HCT116 (cell line): ENCODE measurements around the gene OGDHL. TPM values are rescaled to one million over a fixed set of nuclear protein-coding genes. Genes with fewer than 3 reads are reported as not detected.

Source experiments
- ATAC-seq: fragments of 200-7000 bp; cut with Tn5 transposase; 2 replicates; pipeline ENCODE4 v1.9.1; 2020; ENCODE audit warnings: mild to moderate bottlenecking, moderate library complexity
- BruUV-seq: library from RNA; stranded (reverse); fragments of 400-500 nt; replicated peaks from 2 replicates; lab custom pipeline; 2021; lab: Mats Ljungman, UMichigan
- CTCF ChIA-PET: fragments of 300-600 bp; sonication (Branson Sonifier 250); formaldehyde crosslinking; loops from one replicate; lab custom pipeline; 2021; ENCODE audit warnings: antibody characterized with exemption; lab: Charles Lee
- POLR2A ChIA-PET: fragments of 300-600, 350-600 bp; sonication (Branson Sonifier 250); formaldehyde crosslinking; loops from one replicate; lab custom pipeline; 2021; ENCODE audit warnings: antibody characterized with exemption; lab: Charles Lee
- RAD21 ChIA-PET, 2 experiments: fragments of 300-600 bp; sonication (Branson Sonifier 250); formaldehyde crosslinking; loops; one replicate each; lab custom pipeline; 2023; ENCODE audit warnings: low total read pairs in 2 of 2; ENCODE audit not compliant: uncharacterized antibody in 2 of 2, unreplicated experiment in 2 of 2, low non-redundant PET in 1 of 2; lab: Charles Lee
- DNase-seq: peaks from one replicate; pipeline ENCODE4 v3.0.0-alpha.2; 2010; ENCODE audit warnings: low read depth, low spot score
- H2AFZ ChIP-seq: fragments of 200-600 bp; shearing (Covaris generic), sonication (generic); 2 replicates; pipeline ENCODE4 v1.6.1; 2017; ENCODE audit warnings: low read depth, mixed run types, mixed read lengths, antibody characterized with exemption, low read length; ENCODE audit not compliant: poor library complexity, severe bottlenecking
- H3K27ac ChIP-seq: 2 replicates; pipeline ENCODE4 v1.5.1; 2012; ENCODE audit warnings: low read depth, low read length
- H3K27me3 ChIP-seq: fragments of 200-600 bp; sonication (generic); 2 replicates; pipeline ENCODE4 v1.6.1; 2016; ENCODE audit warnings: mixed run types, low read length, mixed read lengths; ENCODE audit not compliant: insufficient read depth
- H3K36me3 ChIP-seq, 2 experiments: fragments of 200-500 bp in 1 of 2; fragments of 200-600 bp in 1 of 2; sonication (Bioruptor generic) in 1 of 2; sonication (generic) in 1 of 2; 2 replicates each; pipeline versions ENCODE4 v1.5.1 to v1.6.1; 2014 to 2016; ENCODE audit warnings: low read length in 2 of 2, inconsistent platforms in 1 of 2, mixed read lengths in 1 of 2, mixed run types in 1 of 2; ENCODE audit not compliant: insufficient read depth in 2 of 2, control insufficient read depth in 1 of 2
- H3K4me1 ChIP-seq, 2 experiments: fragments of 200-600 bp in 1 of 2; sonication (generic) in 1 of 2; 2 replicates each; pipeline versions ENCODE4 v1.5.1 to v1.6.1; 2012 to 2017; ENCODE audit warnings: low read length in 2 of 2, inconsistent platforms in 1 of 2, mild to moderate bottlenecking in 1 of 2, mixed read lengths in 1 of 2, mixed run types in 1 of 2, moderate library complexity in 1 of 2; ENCODE audit not compliant: insufficient read depth in 2 of 2, control insufficient read depth in 1 of 2
- H3K4me2 ChIP-seq: fragments of 200-600 bp; sonication (generic); 2 replicates; pipeline ENCODE4 v1.6.1; 2017; ENCODE audit warnings: mixed run types, low read length, mixed read lengths
- H3K4me3 ChIP-seq, 2 experiments: fragments of 200-600 bp in 1 of 2; sonication (generic) in 1 of 2; replicated peaks in 1 of 2; 2 replicates each; pipeline ENCODE4 v1.5.1; 2011 to 2016; ENCODE audit warnings: low read length in 2 of 2, control low read depth in 1 of 2, low read depth in 1 of 2, mild to moderate bottlenecking in 1 of 2, mixed read lengths in 1 of 2, mixed run types in 1 of 2
- H3K79me2 ChIP-seq: fragments of 200-600 bp; sonication (generic); 2 replicates; pipeline ENCODE4 v1.6.1; 2017; ENCODE audit warnings: mild to moderate bottlenecking, mixed run types, low read length, moderate library complexity, mixed read lengths; ENCODE audit not compliant: insufficient read depth
- H3K9ac ChIP-seq: fragments of 200-600 bp; sonication (generic); 2 replicates; pipeline ENCODE4 v1.6.1; 2016; ENCODE audit warnings: low read length, mixed read lengths
- H3K9me2 ChIP-seq: fragments of 200-600 bp; sonication (generic), shearing (Covaris generic); 2 replicates; pipeline ENCODE4 v1.6.1; 2017; ENCODE audit warnings: mixed run types, mild to moderate bottlenecking, moderate library complexity; ENCODE audit not compliant: insufficient read depth
- H3K9me3 ChIP-seq, 2 experiments: fragments of 200-500 bp in 1 of 2; fragments of 200-600 bp in 1 of 2; sonication (Bioruptor generic) in 1 of 2; sonication (generic) in 1 of 2; 2 replicates each; pipeline ENCODE4 v1.6.1; 2014 to 2017; ENCODE audit warnings: low read length in 2 of 2, mixed read lengths in 2 of 2, inconsistent platforms in 1 of 2, low read depth in 1 of 2, mild to moderate bottlenecking in 1 of 2, mixed run types in 1 of 2, moderate library complexity in 1 of 2; ENCODE audit not compliant: control insufficient read depth in 1 of 2, insufficient read depth in 1 of 2
- H4K20me1 ChIP-seq: fragments of 200-600 bp; sonication (generic), shearing (Covaris generic); 2 replicates; pipeline ENCODE4 v1.6.1; 2017; ENCODE audit warnings: mixed run types, mild to moderate bottlenecking, moderate library complexity; ENCODE audit not compliant: insufficient read depth
- CEBPB ChIP-seq: IDR thresholded peaks from 2 replicates; pipeline ENCODE4 v1.6.1; 2012; ENCODE audit warnings: low read depth
- JUND ChIP-seq: IDR thresholded peaks from 2 replicates; pipeline ENCODE4 v1.6.1; 2012
- POLR2AphosphoS5 ChIP-seq: IDR thresholded peaks from 2 replicates; pipeline ENCODE4 v1.6.1; 2011; ENCODE audit warnings: mild to moderate bottlenecking, low read depth, low read length, moderate library complexity
- RAD21 ChIP-seq: IDR thresholded peaks from 2 replicates; pipeline ENCODE4 v1.6.1; 2012; ENCODE audit warnings: low read depth, mild to moderate bottlenecking
- SIN3A ChIP-seq: IDR thresholded peaks from 2 replicates; pipeline ENCODE4 v1.6.1; 2012; ENCODE audit warnings: low read depth
- SRF ChIP-seq: IDR thresholded peaks from 2 replicates; pipeline ENCODE4 v1.6.1; 2012; ENCODE audit warnings: low read depth
- TCF7L2 ChIP-seq: IDR thresholded peaks from 2 replicates; pipeline ENCODE4 v1.7.0; 2011; ENCODE audit warnings: borderline replicate concordance, inconsistent platforms; ENCODE audit not compliant: insufficient read depth, insufficient read length; ENCODE audit errors: extremely low read depth
- YY1 ChIP-seq: IDR thresholded peaks from 2 replicates; pipeline ENCODE4 v1.6.1; 2011; ENCODE audit warnings: low read length, low read depth, moderate library complexity, mild to moderate bottlenecking; ENCODE audit not compliant: insufficient replicate concordance; ENCODE audit errors: extremely low read depth
- intact Hi-C: fragments of 100-400 bp; cut with micrococcal nuclease; formaldehyde crosslinking; loops from 2 replicates; pipeline ENCODE4 v1.10.0; 2022
- total RNA-seq: library from RNA; stranded (reverse); gene quantifications from one replicate; pipeline ENCODE4 v1.2.1, GENCODE V29; 2021; ENCODE audit not compliant: unreplicated experiment
- TF ChIP-seq, protein P1 (sequence below), 3 experiments: fragments of 200-600 bp in 1 of 3; sonication (generic) in 1 of 3; IDR thresholded peaks in 2 of 3; conservative IDR thresholded peaks in 1 of 3; 2 replicates each; pipeline ENCODE4 v1.5.1; 2012 to 2017; ENCODE audit warnings: low read depth in 2 of 3, low read length in 2 of 3, antibody characterized with exemption in 1 of 3, borderline replicate concordance in 1 of 3, control low read depth in 1 of 3, mild to moderate bottlenecking in 1 of 3, mixed read lengths in 1 of 3, mixed run types in 1 of 3, moderate library complexity in 1 of 3; ENCODE audit not compliant: insufficient read depth in 1 of 3
- TF ChIP-seq, protein P2 (sequence below): IDR thresholded peaks from 2 replicates; pipeline ENCODE4 v1.6.1; 2011; ENCODE audit warnings: mild to moderate bottlenecking, low read length, moderate library complexity; ENCODE audit not compliant: insufficient replicate concordance; ENCODE audit errors: extremely low read depth
- TF ChIP-seq, protein P3 (sequence below): IDR thresholded peaks from 2 replicates; pipeline ENCODE4 v1.6.1; 2012
- TF ChIP-seq, protein P4 (sequence below): IDR thresholded peaks from 2 replicates; pipeline ENCODE4 v1.6.1; 2012

Gene OGDHL
- total RNA-seq, 1 experiment from 2014 or later, result 16.3 TPM

DNA sequence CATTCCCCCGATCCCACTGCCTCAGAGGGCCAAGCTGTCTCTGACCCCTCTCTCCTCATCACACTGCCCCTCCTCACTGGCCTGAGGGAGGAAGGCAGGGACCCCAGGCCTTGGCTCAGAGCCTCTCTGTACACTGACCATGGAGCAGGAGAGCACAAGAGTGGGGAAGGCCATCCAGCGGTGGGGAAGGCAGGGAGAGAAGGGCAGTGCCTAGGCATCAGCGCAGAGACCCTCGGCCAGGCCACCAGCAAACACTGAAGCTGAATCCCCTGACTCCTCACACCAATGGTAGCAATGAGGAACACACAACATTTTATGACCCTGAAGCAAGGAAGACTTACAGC is 14.8 kb downstream of the OGDHL start (continued):
- TF ChIP-seq, protein P1, sequence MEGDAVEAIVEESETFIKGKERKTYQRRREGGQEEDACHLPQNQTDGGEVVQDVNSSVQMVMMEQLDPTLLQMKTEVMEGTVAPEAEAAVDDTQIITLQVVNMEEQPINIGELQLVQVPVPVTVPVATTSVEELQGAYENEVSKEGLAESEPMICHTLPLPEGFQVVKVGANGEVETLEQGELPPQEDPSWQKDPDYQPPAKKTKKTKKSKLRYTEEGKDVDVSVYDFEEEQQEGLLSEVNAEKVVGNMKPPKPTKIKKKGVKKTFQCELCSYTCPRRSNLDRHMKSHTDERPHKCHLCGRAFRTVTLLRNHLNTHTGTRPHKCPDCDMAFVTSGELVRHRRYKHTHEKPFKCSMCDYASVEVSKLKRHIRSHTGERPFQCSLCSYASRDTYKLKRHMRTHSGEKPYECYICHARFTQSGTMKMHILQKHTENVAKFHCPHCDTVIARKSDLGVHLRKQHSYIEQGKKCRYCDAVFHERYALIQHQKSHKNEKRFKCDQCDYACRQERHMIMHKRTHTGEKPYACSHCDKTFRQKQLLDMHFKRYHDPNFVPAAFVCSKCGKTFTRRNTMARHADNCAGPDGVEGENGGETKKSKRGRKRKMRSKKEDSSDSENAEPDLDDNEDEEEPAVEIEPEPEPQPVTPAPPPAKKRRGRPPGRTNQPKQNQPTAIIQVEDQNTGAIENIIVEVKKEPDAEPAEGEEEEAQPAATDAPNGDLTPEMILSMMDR (IDR thresholded peaks at IDR 0.05 in 2 of 3, conservative IDR thresholded peaks at IDR 0.05 in 1 of 3; ENCODE audit: borderline replicate concordance in 1 of 3, insufficient read depth in 1 of 3, low read depth in 2 of 3, low read length in 2 of 3), result no peak
- no peak for TF ChIP-seq POLR2AphosphoS5

DNA sequence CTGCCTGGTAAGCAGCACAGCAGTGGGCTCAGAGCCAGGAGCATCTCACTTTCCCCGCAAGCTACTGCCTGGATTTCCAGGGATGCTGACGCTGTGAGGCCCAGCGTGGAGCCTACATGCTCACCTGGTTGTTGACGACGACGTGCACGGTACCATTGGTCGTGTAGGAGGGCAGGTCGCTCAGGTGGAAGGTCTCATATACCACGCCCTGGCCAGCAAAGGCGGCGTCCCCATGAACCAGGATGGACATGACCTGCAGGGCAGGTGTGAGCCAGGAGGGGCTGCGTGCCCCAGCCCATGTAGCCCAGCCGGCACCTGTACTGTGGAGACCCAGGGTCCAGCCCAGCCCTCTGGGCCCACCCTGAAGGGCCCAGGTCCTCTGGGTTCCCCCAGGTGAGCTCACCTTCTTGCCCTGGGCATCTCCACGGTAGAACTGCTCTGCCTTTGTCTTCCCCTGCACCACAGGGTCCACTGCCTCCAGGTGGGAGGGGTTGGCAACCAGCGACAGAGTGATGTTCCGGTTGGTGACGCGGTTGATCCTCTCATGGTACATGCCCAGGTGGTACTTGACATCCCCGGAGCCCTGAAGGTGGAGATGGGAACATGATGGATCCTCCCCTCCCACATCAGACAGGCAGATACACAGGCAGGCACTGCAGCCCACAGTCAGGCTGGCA is 15.4 kb downstream of the OGDHL start:
- BruUV-seq, result no TSS peak
- no peak for ATAC-seq
- Histone ChIP-seq H3K27me3 (no peaks in the 10 kb centered on the region), H2AFZ (no peak overlapping the region), H3K36me3 (peaks cover 0 to 5% of the 10 kb centered on the region in 2 experiments; a peak in 2 of 4 replicates), H3K4me3 (no peak overlapping the region), H3K79me2 (no peaks in the 10 kb centered on the region), H4K20me1 (no peaks in the 10 kb centered on the region), H3K4me1 (no peaks in the 10 kb centered on the region), H3K9ac (no peak overlapping the region), H3K27ac (no peak overlapping the region), H3K9me2 (no peaks in the 10 kb centered on the region), H3K4me2 (no peak overlapping the region), H3K9me3 (no peaks in the 10 kb centered on the region)
- TF ChIP-seq TCF7L2 (no peak), POLR2AphosphoS5 (no peak), SIN3A (no peak), RAD21 (no peak), YY1 (no peak), CEBPB (no peak), SRF (no peak), JUND (no peak)
- TF ChIP-seq, protein P2, sequence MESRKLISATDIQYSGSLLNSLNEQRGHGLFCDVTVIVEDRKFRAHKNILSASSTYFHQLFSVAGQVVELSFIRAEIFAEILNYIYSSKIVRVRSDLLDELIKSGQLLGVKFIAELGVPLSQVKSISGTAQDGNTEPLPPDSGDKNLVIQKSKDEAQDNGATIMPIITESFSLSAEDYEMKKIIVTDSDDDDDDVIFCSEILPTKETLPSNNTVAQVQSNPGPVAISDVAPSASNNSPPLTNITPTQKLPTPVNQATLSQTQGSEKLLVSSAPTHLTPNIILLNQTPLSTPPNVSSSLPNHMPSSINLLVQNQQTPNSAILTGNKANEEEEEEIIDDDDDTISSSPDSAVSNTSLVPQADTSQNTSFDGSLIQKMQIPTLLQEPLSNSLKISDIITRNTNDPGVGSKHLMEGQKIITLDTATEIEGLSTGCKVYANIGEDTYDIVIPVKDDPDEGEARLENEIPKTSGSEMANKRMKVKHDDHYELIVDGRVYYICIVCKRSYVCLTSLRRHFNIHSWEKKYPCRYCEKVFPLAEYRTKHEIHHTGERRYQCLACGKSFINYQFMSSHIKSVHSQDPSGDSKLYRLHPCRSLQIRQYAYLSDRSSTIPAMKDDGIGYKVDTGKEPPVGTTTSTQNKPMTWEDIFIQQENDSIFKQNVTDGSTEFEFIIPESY, result no peak
- TF ChIP-seq, protein P3, sequence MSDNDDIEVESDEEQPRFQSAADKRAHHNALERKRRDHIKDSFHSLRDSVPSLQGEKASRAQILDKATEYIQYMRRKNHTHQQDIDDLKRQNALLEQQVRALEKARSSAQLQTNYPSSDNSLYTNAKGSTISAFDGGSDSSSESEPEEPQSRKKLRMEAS, result no peak
- TF ChIP-seq, protein P4, sequence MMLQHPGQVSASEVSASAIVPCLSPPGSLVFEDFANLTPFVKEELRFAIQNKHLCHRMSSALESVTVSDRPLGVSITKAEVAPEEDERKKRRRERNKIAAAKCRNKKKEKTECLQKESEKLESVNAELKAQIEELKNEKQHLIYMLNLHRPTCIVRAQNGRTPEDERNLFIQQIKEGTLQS, result no peak
- no peak for DNase-seq
- ChIA-PET CTCF (no interaction called here), RAD21 (no interaction called here), POLR2A (no interaction called here)
- intact Hi-C loops, result no loop called here
